ENCODE results near the gene SPATA12.

The SPATA12 gene

DNA sequence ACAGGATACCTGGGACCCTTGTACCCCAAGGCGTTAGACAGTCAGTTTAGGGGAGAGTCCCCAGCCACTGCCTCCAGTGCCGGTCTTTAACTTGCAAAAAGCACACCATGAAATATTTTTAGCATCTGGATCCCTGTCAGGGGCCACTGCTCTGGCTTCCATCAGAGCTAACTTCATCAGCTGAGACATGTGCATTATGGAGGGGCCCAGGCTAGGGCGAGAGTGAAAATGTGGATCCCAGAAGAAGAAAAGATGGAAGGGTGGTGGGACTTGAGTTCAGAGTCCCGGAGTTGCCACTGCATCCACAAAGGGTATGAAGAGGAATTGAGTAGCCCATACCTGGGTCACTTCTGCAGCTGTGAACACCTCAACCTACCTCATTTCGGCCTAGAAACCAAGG is 23.5 kb upstream of the SPATA12 start:
- ATAC-seq (replicated peaks) (no peak), DNase-seq (no peak)
- Mint-ChIP-seq H3K27ac (no peak overlapping the region), H3K9me3 (no peaks in the 10 kb centered on the region), H3K36me3 (no peaks in the 10 kb centered on the region), H3K4me1 (peaks cover 2 to 3% of the 10 kb centered on the region in 2 donors), H3K4me3 (no peak overlapping the region), H3K27me3 (peaks cover 13 to 26% of the 10 kb centered on the region in 2 donors)

DNA sequence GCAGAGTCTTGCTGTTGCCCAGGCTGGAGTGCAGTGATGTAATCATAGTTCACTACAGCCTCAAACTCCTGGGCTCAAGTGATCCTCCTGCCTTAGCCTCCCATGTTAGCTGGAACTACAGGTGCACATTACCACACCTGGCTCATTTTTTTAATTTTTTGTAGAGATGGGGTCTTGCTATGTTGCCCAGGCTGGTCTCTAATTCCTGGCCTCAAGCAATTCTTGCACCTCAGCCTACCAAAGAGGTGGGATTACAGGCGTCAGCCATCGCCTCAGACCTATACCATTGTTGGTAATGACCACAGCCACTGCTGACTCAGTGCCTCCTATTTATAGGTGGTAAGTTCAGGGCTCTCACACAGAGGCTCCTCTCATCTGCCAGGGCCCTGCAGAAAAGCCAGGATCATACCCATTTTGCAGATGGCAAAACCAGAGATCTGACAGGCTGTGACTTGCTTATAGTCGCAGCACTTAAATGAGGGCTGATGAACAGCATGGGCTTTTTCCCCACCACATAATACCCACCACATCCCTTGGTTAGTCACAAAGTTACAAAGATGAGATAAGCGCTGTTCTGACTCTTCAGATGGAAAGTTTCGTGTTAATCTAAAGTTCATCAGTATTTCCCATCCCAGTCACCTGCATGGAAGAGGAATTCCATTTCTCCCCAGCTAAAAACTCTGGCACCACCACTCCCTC is 21.8 kb upstream of the SPATA12 start:
- no peak for DNase-seq
- no peak for ATAC-seq (replicated peaks)
- Mint-ChIP-seq H3K27me3 (peaks cover 15 to 26% of the 10 kb centered on the region in 2 donors), H3K27ac (no peak overlapping the region), H3K4me3 (no peak overlapping the region), H3K36me3 (no peaks in the 10 kb centered on the region), H3K4me1 (no peaks in the 10 kb centered on the region), H3K9me3 (no peaks in the 10 kb centered on the region)

DNA sequence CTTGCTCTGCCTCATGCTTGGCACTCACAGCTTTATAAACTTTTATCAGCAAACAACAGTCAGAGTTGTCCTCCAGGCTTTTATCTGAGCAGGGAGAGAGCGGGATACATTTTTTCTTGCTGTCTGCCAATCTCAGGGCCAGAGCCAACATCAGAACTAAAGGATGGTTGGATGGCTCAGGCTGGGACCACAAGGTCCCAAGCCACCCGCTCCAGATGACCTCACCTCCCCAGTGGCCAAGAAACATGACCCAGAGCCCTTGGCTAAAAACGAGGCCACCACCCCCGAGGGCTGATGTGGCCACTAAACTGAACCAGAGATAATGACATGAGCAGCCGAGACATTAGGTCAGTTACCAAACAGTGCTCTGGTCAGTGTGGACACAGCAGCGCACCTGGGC is 18.8 kb upstream of the SPATA12 start:
- DNase-seq = no peak

DNA sequence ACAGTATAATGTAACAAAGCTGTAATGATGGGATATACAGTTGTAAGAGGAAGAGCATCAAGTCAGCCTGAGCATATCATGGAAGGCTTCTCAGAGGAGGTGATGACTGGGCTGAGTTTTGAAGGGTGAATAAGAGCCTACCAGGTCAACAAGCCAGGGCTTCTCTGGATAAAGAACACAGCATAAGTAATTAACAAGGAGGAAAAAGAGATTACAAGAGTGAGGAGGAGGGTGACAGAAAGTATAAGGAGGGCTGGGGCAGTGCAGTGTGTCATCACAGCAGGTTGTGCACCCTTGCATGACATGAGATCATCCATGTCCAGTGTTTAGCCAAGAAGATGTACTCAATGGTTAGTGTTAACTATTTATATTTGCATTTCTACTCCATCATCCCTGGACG is 16.9 kb upstream of the SPATA12 start:
- no peak overlapping the region for H3K4me3 Mint-ChIP-seq
- H3K27ac Mint-ChIP-seq = no peak overlapping the region
- H3K27me3 Mint-ChIP-seq = peaks cover 15 to 40% of the 10 kb centered on the region in 2 donors

More for the DNA sequence above, 18.8 kb upstream of the SPATA12 start:
- no peaks in the 10 kb centered on the region for H3K9me3 Mint-ChIP-seq
- peaks cover 5 to 6% of the 10 kb centered on the region in 2 donors for H3K4me1 Mint-ChIP-seq
- ATAC-seq (replicated peaks) = no peak
- no peak overlapping the region for H3K27ac Mint-ChIP-seq
- no peak overlapping the region for H3K4me3 Mint-ChIP-seq
- peaks cover 15 to 30% of the 10 kb centered on the region in 2 donors for H3K27me3 Mint-ChIP-seq
- no peaks in the 10 kb centered on the region for H3K36me3 Mint-ChIP-seq

DNA sequence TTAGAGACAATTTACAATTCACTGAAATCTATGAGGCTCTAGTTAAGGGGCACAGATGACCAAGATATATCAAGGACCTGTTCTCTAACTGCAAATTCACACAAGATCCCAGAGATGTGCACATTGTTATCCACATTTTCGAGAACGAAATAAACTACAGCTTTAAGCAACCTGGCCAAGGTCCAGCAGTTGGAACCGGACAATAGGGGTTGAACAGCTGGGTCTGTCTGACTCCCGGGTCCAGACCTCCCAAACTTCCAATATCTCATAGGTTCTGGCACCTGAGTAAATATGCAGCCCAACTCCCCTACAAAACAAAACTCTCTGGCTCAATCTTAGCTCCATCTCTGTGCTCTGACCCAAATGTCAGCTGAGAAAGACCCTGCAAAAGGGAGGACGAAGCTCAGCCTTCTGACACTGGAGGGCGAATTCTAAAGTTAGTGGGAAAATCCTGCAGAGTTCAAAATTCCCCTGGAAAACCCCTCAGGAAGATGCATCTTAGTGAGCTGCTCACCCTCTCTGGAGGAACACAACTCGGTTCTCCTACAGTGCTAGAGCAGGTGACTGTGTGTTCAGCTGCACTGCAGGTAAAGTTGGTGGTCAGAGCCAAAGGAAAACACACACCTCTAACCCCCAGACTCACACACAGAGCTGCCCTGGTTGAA is 14.2 kb upstream of the SPATA12 start:
- Mint-ChIP-seq H3K27me3 (peaks cover 6 to 23% of the 10 kb centered on the region in 2 donors), H3K36me3 (no peaks in the 10 kb centered on the region), H3K9me3 (no peaks in the 10 kb centered on the region), H3K27ac (no peak overlapping the region), H3K4me3 (no peak overlapping the region), H3K4me1 (peaks cover 7 to 13% of the 10 kb centered on the region in 2 donors)
- DNase-seq (no peak), ATAC-seq (replicated peaks) (peak in 1 of 2 donors; percentile 38)

More for the DNA sequence above, 16.9 kb upstream of the SPATA12 start:
- no peak for DNase-seq
- no peak for ATAC-seq (replicated peaks)
- Mint-ChIP-seq H3K4me1 (peaks cover 7 to 10% of the 10 kb centered on the region in 2 donors), H3K9me3 (no peaks in the 10 kb centered on the region), H3K36me3 (no peaks in the 10 kb centered on the region)

DNA sequence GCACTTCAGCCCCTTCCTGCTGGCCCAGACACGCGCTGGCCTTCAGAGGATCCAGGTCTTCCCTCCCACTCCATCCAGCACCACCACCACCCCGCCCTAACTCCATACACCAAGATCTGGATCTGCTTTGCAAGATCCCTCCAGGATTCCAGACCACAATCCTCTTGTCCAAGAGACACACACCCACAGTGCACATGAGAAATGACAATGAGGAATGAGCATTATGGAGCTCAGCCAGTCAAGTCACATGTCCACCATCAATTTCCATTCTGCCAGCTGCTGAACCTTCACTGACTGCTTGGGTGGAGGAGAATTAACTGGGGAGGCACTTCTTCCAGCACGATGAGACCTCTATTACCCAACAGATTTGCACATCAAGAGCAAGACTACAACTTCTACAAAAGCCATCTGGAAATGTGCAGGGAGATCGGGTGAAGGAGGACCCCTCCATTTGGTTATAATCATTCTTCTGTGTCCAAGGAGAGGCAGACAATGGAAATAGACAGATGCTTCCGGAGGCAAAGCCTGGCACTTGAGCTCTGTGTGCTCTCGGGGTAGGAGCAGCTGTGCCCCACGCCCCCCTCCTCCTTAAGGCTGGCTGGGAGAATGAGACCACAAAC is 12.3 kb upstream of the SPATA12 start:
- Mint-ChIP-seq H3K36me3 (no peaks in the 10 kb centered on the region), H3K4me1 (peaks cover 7 to 13% of the 10 kb centered on the region in 2 donors), H3K27ac (no peak overlapping the region), H3K9me3 (no peaks in the 10 kb centered on the region), H3K4me3 (no peak overlapping the region), H3K27me3 (peaks cover 2 to 26% of the 10 kb centered on the region in 2 donors)
- no peak for DNase-seq
- no peak for ATAC-seq (replicated peaks)

DNA sequence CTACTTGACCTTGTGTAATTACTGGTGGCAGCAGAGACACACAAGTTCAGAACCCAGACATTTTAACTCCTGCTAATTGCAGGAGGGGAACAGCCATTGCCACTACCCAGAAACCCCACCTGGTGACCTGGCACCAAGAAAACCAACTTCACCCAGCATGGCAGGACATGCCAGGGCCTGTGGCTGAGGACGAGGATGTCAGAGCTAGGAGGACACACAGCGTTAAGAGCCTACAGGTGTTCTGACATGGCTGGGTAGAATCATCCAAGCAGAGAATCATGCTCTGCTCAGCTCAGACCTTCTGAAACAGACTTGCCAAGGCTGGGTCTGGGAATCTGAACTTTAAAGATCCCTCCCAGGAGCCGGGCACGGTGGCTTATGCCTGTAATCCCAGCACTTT is 11.7 kb upstream of the SPATA12 start:
- H3K27me3 Mint-ChIP-seq = peaks cover 6 to 27% of the 10 kb centered on the region in 2 donors
- H3K9me3 Mint-ChIP-seq = no peaks in the 10 kb centered on the region
- ATAC-seq (replicated peaks) (no peak), DNase-seq (no peak)
- no peaks in the 10 kb centered on the region for H3K36me3 Mint-ChIP-seq
- no peak overlapping the region for H3K27ac Mint-ChIP-seq
- peaks cover 7 to 13% of the 10 kb centered on the region in 2 donors for H3K4me1 Mint-ChIP-seq
- no peak overlapping the region for H3K4me3 Mint-ChIP-seq

DNA sequence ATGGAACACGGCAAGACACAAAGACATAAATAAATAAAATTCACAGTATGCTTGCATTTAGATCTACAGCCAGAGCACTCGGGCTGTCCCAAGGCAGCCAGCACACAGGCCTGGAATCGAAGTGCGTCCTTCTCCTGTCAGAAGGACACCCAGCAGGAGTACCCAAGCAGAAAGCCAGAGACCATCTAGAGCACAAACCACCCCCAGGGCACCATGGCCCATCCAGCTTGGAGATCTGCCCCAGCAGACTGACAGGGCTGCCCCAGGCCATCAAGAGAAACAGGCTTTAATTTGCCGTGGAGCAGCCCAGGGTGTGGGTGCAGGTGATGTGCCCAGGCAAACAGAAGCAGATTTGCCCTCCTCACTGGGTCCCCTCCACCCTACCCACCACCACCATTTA is 7.8 kb upstream of the SPATA12 start:
- Mint-ChIP-seq H3K27me3 (peaks cover 21 to 39% of the 10 kb centered on the region in 2 donors), H3K4me1 (peaks cover 2 to 6% of the 10 kb centered on the region in 2 donors), H3K4me3 (no peak overlapping the region), H3K36me3 (no peaks in the 10 kb centered on the region), H3K27ac (no peak overlapping the region), H3K9me3 (no peaks in the 10 kb centered on the region)
- ATAC-seq (replicated peaks) (no peak), DNase-seq (no peak)

DNA sequence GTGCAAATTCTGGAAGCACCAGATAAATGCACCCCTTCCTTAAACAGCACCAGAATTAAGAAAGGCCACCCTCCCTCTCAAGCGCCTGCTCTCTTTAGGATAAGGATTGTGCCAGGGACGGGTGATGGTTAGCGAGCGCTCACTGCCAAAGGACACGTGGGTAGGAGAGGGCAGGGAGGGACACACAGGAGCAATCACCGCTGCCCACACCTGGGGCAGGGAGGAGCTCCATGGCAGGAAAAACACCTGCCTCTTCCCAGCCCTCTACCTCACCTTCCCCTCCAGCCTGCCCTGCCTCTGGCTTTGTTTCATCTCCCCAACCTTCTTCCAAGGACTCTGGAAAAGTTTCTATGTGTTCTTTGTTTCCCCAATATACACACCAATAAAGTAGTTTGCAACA is 7.3 kb upstream of the SPATA12 start:
- Mint-ChIP-seq H3K4me1 (peaks cover 2 to 6% of the 10 kb centered on the region in 2 donors), H3K9me3 (no peaks in the 10 kb centered on the region), H3K27ac (no peak overlapping the region), H3K4me3 (no peak overlapping the region), H3K27me3 (peaks cover 21 to 35% of the 10 kb centered on the region in 2 donors), H3K36me3 (no peaks in the 10 kb centered on the region)
- ATAC-seq (replicated peaks) (no peak), DNase-seq (no peak)

DNA sequence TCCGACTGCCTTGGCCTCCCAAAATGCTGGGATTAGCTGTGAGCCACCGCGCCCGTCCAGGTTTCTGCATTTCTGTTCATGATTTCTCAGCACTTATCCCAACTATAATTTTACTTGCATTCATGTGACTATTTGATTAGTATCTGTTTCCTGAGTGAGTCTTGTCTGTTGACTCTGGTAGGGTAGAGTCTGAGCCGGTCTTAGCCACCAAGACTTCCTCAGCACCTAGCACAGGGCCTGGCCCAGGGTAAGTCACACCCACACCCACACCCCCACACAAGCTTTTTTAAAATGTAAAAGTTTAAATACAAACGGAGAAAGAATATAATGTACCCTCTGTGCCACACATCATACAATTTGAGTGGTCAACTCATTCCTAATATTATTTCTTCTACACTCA is 3.1 kb upstream of the SPATA12 start:
- H3K36me3 Mint-ChIP-seq = no peaks in the 10 kb centered on the region
- H3K4me3 Mint-ChIP-seq = no peak overlapping the region
- H3K4me1 Mint-ChIP-seq = peaks cover 0 to 2% of the 10 kb centered on the region in 2 donors
- peaks cover 29 to 46% of the 10 kb centered on the region in 2 donors for H3K27me3 Mint-ChIP-seq
- H3K27ac Mint-ChIP-seq = no peak overlapping the region
- no peaks in the 10 kb centered on the region for H3K9me3 Mint-ChIP-seq
- no peak for DNase-seq
- ATAC-seq (replicated peaks) = no peak

DNA sequence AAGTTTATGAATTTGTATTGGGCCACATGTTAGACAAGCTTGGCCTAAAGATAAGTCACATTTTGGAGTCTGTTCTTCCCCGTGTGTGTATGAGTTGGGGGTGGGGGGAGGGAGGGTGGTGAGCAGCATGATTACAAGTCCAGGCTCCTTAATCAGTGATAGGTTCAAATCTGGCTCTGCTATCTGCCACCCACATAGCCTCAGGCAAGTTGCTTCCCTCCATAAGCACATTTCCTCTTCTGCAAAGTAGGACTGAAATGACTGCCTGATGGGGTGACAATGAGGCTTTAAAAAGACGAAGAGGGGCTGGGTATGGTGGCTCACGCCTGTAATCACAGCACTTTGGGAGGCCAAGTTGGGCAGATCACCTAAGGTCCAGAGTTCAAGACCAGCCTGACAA is 1.1 kb upstream of the SPATA12 start:
- H3K36me3 Mint-ChIP-seq = peaks cover 0 to 5% of the 10 kb centered on the region in 2 donors
- H3K9me3 Mint-ChIP-seq = no peaks in the 10 kb centered on the region
- H3K4me3 Mint-ChIP-seq = no peak overlapping the region
- peak; percentile 77 to 88 for ATAC-seq (replicated peaks)
- H3K4me1 Mint-ChIP-seq = peaks cover 0 to 10% of the 10 kb centered on the region in 2 donors
- peaks cover 43 to 53% of the 10 kb centered on the region in 2 donors for H3K27me3 Mint-ChIP-seq
- peak; percentile 8 for DNase-seq
- H3K27ac Mint-ChIP-seq = no peak overlapping the region

DNA sequence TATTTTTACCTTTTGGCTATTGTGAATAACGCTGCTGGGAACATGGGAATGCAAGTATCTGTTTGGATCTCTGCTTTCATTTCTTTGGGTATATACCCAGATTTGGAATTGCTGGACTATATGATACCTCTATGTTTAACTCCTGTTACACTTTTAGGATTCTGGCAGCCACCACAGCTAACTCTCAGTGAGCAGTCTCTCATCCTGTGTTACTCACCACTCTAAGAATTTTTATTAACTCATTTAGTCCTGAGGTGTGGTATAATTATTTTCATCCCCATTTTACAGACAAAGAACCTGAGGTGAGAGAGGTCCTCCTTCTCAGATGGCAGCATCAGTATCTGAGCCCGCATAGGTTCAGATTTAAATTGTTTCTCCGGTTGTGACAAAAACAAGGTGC is 1.1 kb downstream of the SPATA12 start:
- ATAC-seq (replicated peaks) = no peak
- DNase-seq = no peak
- peaks cover 38 to 47% of the 10 kb centered on the region in 2 donors for H3K27me3 Mint-ChIP-seq
- H3K9me3 Mint-ChIP-seq = no peaks in the 10 kb centered on the region
- peaks cover 0 to 5% of the 10 kb centered on the region in 2 donors for H3K36me3 Mint-ChIP-seq
- no peak overlapping the region for H3K4me3 Mint-ChIP-seq
- H3K27ac Mint-ChIP-seq = no peak overlapping the region
- peaks cover 0 to 10% of the 10 kb centered on the region in 2 donors for H3K4me1 Mint-ChIP-seq

DNA sequence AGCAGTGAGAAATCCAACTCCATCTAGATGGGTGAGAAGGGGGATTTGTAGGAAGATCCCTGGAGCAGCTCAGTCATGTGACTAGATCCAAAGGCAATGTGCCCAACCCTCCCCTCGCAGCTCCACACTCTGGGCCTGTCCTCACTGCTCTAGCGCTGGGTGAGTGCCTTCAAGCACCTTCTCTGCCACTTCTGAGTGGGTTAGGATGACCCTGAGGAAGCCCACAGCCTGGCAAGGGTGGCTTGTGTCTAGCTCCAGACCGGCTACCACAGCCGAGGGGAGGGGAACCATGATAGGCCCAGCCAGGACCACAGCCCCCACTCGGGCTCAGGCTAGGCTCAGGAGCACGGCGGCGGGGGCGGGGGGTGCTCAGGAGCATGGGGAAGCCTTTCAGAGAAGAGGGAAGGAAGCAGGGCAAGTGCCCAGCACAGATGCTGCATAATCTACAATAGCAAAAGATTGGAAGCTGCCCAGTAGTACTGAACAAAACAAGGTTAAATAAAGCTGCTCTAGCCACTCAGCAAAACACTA is 1.7 kb downstream of the SPATA12 start:
- peaks cover 0 to 5% of the 10 kb centered on the region in 2 donors for H3K36me3 Mint-ChIP-seq
- DNase-seq (no peak), ATAC-seq (replicated peaks) (no peak)
- peaks cover 0 to 10% of the 10 kb centered on the region in 2 donors for H3K4me1 Mint-ChIP-seq
- H3K4me3 Mint-ChIP-seq = no peak overlapping the region
- no peaks in the 10 kb centered on the region for H3K9me3 Mint-ChIP-seq
- H3K27me3 Mint-ChIP-seq = peaks cover 35 to 43% of the 10 kb centered on the region in 2 donors
- no peak overlapping the region for H3K27ac Mint-ChIP-seq

DNA sequence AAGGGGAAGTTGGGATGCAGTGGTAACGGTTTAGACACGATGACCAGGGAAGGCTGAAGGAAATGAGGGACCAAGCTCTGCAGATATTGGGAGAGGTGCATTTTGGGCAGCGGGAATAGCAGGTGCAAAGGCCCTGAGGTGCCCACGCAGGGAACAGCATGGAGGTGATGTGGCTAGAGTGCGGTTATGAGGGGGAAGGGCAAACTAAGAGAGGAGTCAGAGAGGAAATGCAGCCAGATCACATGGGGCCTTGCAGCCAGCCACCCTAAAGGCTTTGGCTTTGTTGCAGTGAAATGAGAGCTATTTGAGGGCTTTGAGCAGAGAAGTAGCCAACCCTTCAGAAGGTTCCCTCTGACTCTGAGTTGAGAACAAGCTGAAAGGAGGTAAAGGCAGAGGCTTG is 2.6 kb downstream of the SPATA12 start:
- no peak for DNase-seq
- H3K4me3 Mint-ChIP-seq = no peak overlapping the region
- ATAC-seq (replicated peaks) = no peak
- H3K9me3 Mint-ChIP-seq = no peaks in the 10 kb centered on the region
- H3K27me3 Mint-ChIP-seq = peaks cover 35 to 40% of the 10 kb centered on the region in 2 donors
- H3K27ac Mint-ChIP-seq = no peak overlapping the region
- H3K4me1 Mint-ChIP-seq = peaks cover 2 to 12% of the 10 kb centered on the region in 2 donors
- peaks cover 0 to 5% of the 10 kb centered on the region in 2 donors for H3K36me3 Mint-ChIP-seq
